ENCODE results near the gene CYP2U1.
A peak's percentile ranks its signal among the peaks of the same experiment; 100 is the strongest.

The CYP2U1 gene

GRCh38 chr4:107989162-107989536 lies 57.8 kb downstream of the CYP2U1 start:
- TF ChIP-seq CTCF (IDR thresholded peaks at IDR 0.05): no peak
- Histone ChIP-seq H3K36me3 (no peaks in the 10 kb centered on the region), H3K27me3 (no peaks in the 10 kb centered on the region), H3K4me1 (ENCODE audit: control insufficient read depth in 1 of 2, insufficient read depth in 1 of 2, low read depth in 1 of 2, low read length in 1 of 2) (peaks cover 17 to 21% of the 10 kb centered on the region in 2 experiments), H3K4me3 (ENCODE audit: low read depth in 1 of 2, low read length in 1 of 2) (peak overlapping the region; percentile 69 to 85), H3K9me3 (no peaks in the 10 kb centered on the region), H3K27ac (peak overlapping the region; percentile 64)

DNA sequence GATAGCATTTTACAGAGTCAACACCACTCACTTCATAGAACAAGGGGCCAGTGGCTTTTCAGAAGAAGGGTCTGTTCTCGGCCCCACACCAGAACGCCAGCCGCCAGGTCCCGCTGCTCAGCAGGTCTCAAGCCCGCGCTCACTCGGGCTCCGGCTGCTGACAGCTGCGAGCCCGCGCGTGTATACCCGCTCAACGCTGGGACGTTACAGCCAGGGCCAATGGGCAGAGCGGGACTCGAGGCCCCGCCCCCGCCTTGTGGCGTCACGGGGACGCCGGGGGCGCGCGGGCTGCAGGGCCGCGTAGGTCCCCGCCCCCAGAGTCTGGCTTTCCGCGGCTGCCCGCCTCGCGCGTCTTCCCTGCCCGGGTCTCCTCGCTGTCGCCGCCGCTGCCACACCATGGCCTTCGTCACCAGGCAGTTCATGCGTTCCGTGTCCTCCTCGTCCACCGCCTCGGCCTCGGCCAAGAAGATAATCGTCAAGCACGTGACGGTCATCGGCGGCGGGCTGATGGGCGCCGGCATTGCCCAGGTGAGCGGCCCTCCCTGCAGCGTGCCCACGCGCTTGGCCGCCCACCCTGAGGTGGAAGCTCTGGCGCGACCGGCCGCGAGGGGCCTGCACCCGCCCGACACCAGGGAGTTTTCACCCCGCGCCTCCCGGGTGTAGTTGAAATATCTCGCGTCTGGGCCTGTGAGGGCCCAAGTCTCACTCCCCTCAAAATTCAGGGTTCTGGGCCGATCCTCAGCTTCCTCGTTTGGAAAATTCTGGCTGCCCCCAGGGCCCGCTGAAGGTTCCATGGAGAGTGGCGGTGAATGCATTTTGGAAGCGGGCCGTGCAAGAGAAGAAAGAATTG lies 58.4 kb downstream of the CYP2U1 start, which contains the start of gene HADH:
Gene HADH, plus strand, starts transcription at position 353 of the 850 bp plus-strand sequence. Its CDS starts 44 bp downstream, at position 397.
- TF ChIP-seq CTCF (IDR thresholded peaks at IDR 0.05): peak; percentile 22

DNA sequence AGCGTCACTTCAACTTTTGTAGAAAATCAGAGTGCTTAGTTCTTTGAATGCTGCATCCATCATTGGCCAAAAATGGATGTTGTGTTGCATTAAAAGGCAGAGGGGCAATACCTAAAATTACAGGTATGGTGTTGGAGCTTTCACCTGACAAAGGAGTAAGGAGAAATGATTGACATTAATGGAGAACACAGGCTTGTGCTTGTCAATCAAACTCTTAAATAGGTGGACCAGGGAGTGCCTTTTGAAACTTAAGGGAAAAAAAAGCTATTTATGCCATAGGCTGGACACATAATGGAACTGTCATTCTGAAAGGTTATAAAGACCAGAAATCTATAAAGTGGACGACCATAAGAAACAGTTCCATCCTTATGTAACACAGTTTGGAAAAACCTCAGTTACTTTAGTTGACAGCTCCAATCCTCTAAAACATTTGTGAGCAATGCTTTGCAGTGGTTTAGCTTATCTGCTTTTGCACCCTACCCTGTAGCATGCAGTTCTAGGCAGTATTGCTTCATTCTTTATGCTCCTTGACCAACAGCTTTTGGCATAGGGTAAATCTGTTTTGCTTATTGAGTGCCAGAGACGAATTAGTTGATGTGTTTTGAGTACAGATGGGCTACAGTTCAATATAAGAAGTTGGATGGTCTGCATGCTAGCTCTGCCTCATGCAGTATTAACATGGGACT lies 60.7 kb downstream of the CYP2U1 start:
- Histone ChIP-seq H3K36me3 (no peaks in the 10 kb centered on the region), H3K4me1 (ENCODE audit: control insufficient read depth in 1 of 2, insufficient read depth in 1 of 2, low read depth in 1 of 2, low read length in 1 of 2) (peaks cover 17 to 21% of the 10 kb centered on the region in 2 experiments), H3K9me3 (no peaks in the 10 kb centered on the region), H3K4me3 (ENCODE audit: low read depth in 1 of 2, low read length in 1 of 2) (no peak overlapping the region), H3K27me3 (no peaks in the 10 kb centered on the region), H3K27ac (no peak overlapping the region)
- no peak for TF ChIP-seq CTCF (IDR thresholded peaks at IDR 0.05)

More for the DNA sequence above, 58.4 kb downstream of the CYP2U1 start, which contains the start of gene HADH:
- H3K27me3 ChIP-seq: no peaks in the 10 kb centered on the region
- peaks cover 17 to 21% of the 10 kb centered on the region in 2 experiments for H3K4me1 ChIP-seq (ENCODE audit: control insufficient read depth in 1 of 2, insufficient read depth in 1 of 2, low read depth in 1 of 2, low read length in 1 of 2)
- no peaks in the 10 kb centered on the region for H3K9me3 ChIP-seq
- peak within 1 kb of the TSS; percentile 64 for H3K27ac ChIP-seq
- peak within 1 kb of the TSS; percentile 69 to 85 for H3K4me3 ChIP-seq (ENCODE audit: low read depth in 1 of 2, low read length in 1 of 2)
- H3K36me3 ChIP-seq: no peaks in the 10 kb centered on the region

DNA sequence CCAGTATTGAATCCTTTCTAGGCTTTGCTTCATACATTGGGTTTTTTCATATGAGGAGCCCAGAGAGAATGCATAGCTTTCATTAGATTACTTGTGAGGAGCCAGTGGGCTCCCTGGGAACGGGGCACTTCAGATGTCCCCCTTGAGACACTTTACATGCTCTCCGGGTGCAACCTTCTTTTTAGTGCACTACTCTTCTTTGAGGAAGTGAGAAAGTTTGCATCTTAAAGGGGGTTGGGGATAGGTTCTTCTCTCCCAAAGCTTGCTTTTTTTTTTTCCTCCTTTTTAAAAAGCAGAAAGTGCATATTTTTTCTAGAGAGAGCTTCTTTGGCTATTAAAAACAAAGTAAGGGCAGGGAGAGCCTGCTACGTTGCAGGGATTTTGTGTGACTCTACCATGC lies 62.6 kb downstream of the CYP2U1 start:
- Histone ChIP-seq H3K4me1 (ENCODE audit: control insufficient read depth in 1 of 2, insufficient read depth in 1 of 2, low read depth in 1 of 2, low read length in 1 of 2) (peaks cover 14 to 16% of the 10 kb centered on the region in 2 experiments), H3K27me3 (no peaks in the 10 kb centered on the region), H3K4me3 (ENCODE audit: low read depth in 1 of 2, low read length in 1 of 2) (no peak overlapping the region), H3K36me3 (no peaks in the 10 kb centered on the region), H3K27ac (no peak overlapping the region), H3K9me3 (no peaks in the 10 kb centered on the region)
- TF ChIP-seq CTCF (IDR thresholded peaks at IDR 0.05): no peak

DNA sequence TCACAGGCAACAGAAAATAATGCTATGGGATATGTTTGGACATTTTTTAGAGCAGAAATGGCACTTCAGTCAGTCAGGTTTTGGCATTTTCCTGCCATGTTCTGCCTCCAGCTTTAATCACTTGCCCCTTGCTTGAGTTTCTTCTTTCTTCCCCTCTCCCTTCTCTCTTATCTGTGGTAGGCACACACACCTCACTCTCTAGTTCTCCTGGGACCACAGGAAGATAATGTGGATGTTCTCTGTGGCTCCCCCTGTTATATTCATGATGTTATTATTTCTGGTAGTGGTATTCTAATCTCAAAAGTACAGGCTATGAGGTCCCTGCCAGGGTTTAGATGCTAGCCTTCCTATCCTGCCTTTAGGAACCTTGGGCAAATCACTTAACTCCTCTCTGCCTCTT lies 63.5 kb downstream of the CYP2U1 start:
- TF ChIP-seq CTCF (IDR thresholded peaks at IDR 0.05): no peak
- H3K4me1 ChIP-seq (ENCODE audit: control insufficient read depth in 1 of 2, insufficient read depth in 1 of 2, low read depth in 1 of 2, low read length in 1 of 2): peaks cover 17 to 20% of the 10 kb centered on the region in 2 experiments

More for the DNA sequence above, 63.5 kb downstream of the CYP2U1 start:
- Histone ChIP-seq H3K27me3 (no peaks in the 10 kb centered on the region), H3K9me3 (no peaks in the 10 kb centered on the region), H3K4me3 (ENCODE audit: low read depth in 1 of 2, low read length in 1 of 2) (no peak overlapping the region), H3K36me3 (no peaks in the 10 kb centered on the region), H3K27ac (no peak overlapping the region)

Measured in neutrophil (primary cell).